Fibroblast of mammary gland (primary cell): ENCODE results near the gene TRIM15.
"Not testable (repeated sequence)": the region's sequence is repeated elsewhere in the genome, so short reads cannot be mapped to it uniquely, and the experiment has no call there.

ENCODE experiments used
- DNase-seq: peaks from one replicate; pipeline ENCODE4 v3.0.0-alpha.2; 2010; ENCODE audit warnings: low read depth
- H3K4me3 ChIP-seq: 2 replicates; pipeline ENCODE4 v1.5.1; 2011; ENCODE audit warnings: low read depth, mild to moderate bottlenecking, low read length, moderate library complexity; ENCODE audit not compliant: control insufficient read depth
- CTCF ChIP-seq: conservative IDR thresholded peaks from 2 replicates; pipeline ENCODE4 v1.5.1; 2011; ENCODE audit warnings: low read depth, low read length, inconsistent platforms; ENCODE audit not compliant: control insufficient read depth, insufficient read depth

TRIM15 gene

GRCh38 chr6:30162265-30163089, 869 bp upstream of the TRIM15 start:
- no peak overlapping the region for H3K4me3 ChIP-seq
- no peak for DNase-seq
- TF ChIP-seq CTCF, result no peak

- DNase-seq, result no peak
- H3K4me3 ChIP-seq, result no peak overlapping the region
- no peak for TF ChIP-seq CTCF
Observed at GRCh38 chr6:30163918-30164654, 740 bp downstream of the TRIM15 start.

- no peak overlapping the region for H3K4me3 ChIP-seq
- no peak for DNase-seq
- no peak for TF ChIP-seq CTCF
Observed at GRCh38 chr6:30164714-30165113, 1.4 kb downstream of the TRIM15 start.

GRCh38 chr6:30165238-30165637, 1.9 kb downstream of the TRIM15 start:
- H3K4me3 ChIP-seq, DNase-seq: not testable (repeated sequence)

- no peak overlapping the region for H3K4me3 ChIP-seq
- no peak for DNase-seq
- no peak for TF ChIP-seq CTCF
Observed at GRCh38 chr6:30167101-30167500, 3.8 kb downstream of the TRIM15 start.

GRCh38 chr6:30168741-30169140, 5.4 kb downstream of the TRIM15 start:
- no peak overlapping the region for H3K4me3 ChIP-seq
- no peak for TF ChIP-seq CTCF
- DNase-seq, result no peak

GRCh38 chr6:30169658-30170614, 6.6 kb downstream of the TRIM15 start:
- no peak overlapping the region for H3K4me3 ChIP-seq
- DNase-seq, result peak; percentile 63
- TF ChIP-seq CTCF, result peak; percentile 94
